Prostate gland (tissue), 2 donors: Measurements from ENCODE around the gene TMBIM1. TPM values are rescaled to one million over a fixed set of nuclear protein-coding genes. Genes with fewer than 3 reads are reported as not detected.

Source experiments
- DNase-seq: peaks from one replicate; pipeline ENCODE4 v3.0.0-alpha.2; 2019; ENCODE audit warnings: low spot score
- H3K27ac ChIP-seq, 2 donors: fragments of 200-600 bp; sonication (generic); 2 replicates each; pipeline ENCODE4 v1.5.1; 2017 to 2019
- H3K27me3 ChIP-seq: fragments of 200-600 bp; sonication (generic); replicated peaks from 2 replicates; pipeline ENCODE4 v1.5.1; 2019; ENCODE audit not compliant: insufficient read depth
- H3K36me3 ChIP-seq, 2 donors: fragments of 200-600 bp; sonication (generic); 1 replicate in 1 of 2; 2 replicates in 1 of 2; pipeline versions ENCODE4 v1.5.1 to v1.8.1; 2017 to 2019
- H3K4me1 ChIP-seq: fragments of 200-600 bp; sonication (generic); replicated peaks from 2 replicates; pipeline ENCODE4 v1.5.1; 2019
- H3K4me3 ChIP-seq, 2 donors: fragments of 200-600 bp; sonication (generic); 2 replicates each; pipeline ENCODE4 v1.5.1; 2017 to 2019
- H3K9me3 ChIP-seq: fragments of 200-600 bp; sonication (generic); 2 replicates; pipeline ENCODE4 v1.5.1; 2017
- CTCF ChIP-seq, 4 experiments: fragments of 200-600 bp in 2 of 4; fragments of 450-650 bp in 2 of 4; sonication (generic) in 2 of 4; IDR thresholded peaks; 1 replicate in 3 of 4; 2 replicates in 1 of 4; pipeline ENCODE4 v1.5.1; 2016 to 2019; ENCODE audit warnings: antibody characterized with exemption in 4 of 4, mild to moderate bottlenecking in 2 of 4, moderate library complexity in 2 of 4
- POLR2A ChIP-seq: fragments of 450-650 bp; IDR thresholded peaks from one replicate; pipeline ENCODE4 v1.6.1; 2016; ENCODE audit warnings: antibody characterized with exemption, mild to moderate bottlenecking
- POLR2AphosphoS5 ChIP-seq: sonication (generic); formaldehyde crosslinking; IDR thresholded peaks from one replicate; pipeline ENCODE4 v1.6.1; 2017; ENCODE audit warnings: antibody characterized with exemption
- WGBS: methylation state at CpG from one replicate; pipeline ENCODE4 v1.1.5; 2018; 5-methylcytosine and 5-hydroxymethylcytosine counted together
- intact Hi-C: fragments of 100-400 bp; cut with DNase I; formaldehyde crosslinking; loops from one replicate; pipeline ENCODE4 v1.14.2; 2022
- total RNA-seq, 2 donors: library from RNA; depleted of rRNA; stranded (reverse); fragments of >200 nt; gene quantifications; one replicate each; pipeline ENCODE4 v1.1.0, GENCODE V29; 2016

The TMBIM1 gene
- total RNA-seq, 2 donors from 2014 or later: 139 to 193 TPM

- intact Hi-C loops: no loop called here
- no peaks in the 10 kb centered on the region for H3K27me3 ChIP-seq
- no peaks in the 10 kb centered on the region for H3K4me1 ChIP-seq
- DNase-seq: no peak
- WGBS: 57% methylated on average over 1 of the region's 1 CpG
- no peak for TF ChIP-seq POLR2A
- no peak for TF ChIP-seq CTCF (IDR thresholded peaks at IDR 0.05)
- TF ChIP-seq POLR2AphosphoS5: no peak
- no peak overlapping the region for H3K27ac ChIP-seq
- no peak overlapping the region for H3K4me3 ChIP-seq
- no peaks in the 10 kb centered on the region for H3K9me3 ChIP-seq
- peaks cover 11 to 19% of the 10 kb centered on the region in 2 donors for H3K36me3 ChIP-seq
Observed at GRCh38 chr2:218244204-218244603, 48.1 kb downstream of the TMBIM1 start.

- DNase-seq: no peak
- Histone ChIP-seq H3K4me1 (no peaks in the 10 kb centered on the region), H3K4me3 (no peak overlapping the region), H3K36me3 (peaks cover 6 to 9% of the 10 kb centered on the region in 2 donors), H3K27me3 (no peaks in the 10 kb centered on the region), H3K27ac (no peak overlapping the region), H3K9me3 (no peaks in the 10 kb centered on the region)
- no peak for TF ChIP-seq POLR2AphosphoS5
- no peak for TF ChIP-seq POLR2A
- no peak for TF ChIP-seq CTCF (IDR thresholded peaks at IDR 0.05)
- intact Hi-C loops: no loop called here
- 82% methylated on average over 1 of the region's 1 CpG for WGBS
Observed at GRCh38 chr2:218238887-218239286, 53.4 kb downstream of the TMBIM1 start.

GRCh38 chr2:218236829-218237228 lies 55.5 kb downstream of the TMBIM1 start:
- 94% methylated on average over 4 of the region's 4 CpGs for WGBS

GRCh38 chr2:218235017-218235416 lies 57.3 kb downstream of the TMBIM1 start:
- Histone ChIP-seq H3K9me3 (no peaks in the 10 kb centered on the region), H3K36me3 (peaks cover under 1 to 6% of the 10 kb centered on the region in 2 donors), H3K4me1 (no peaks in the 10 kb centered on the region), H3K4me3 (no peak overlapping the region), H3K27me3 (no peaks in the 10 kb centered on the region), H3K27ac (no peak overlapping the region)
- no peak for DNase-seq
- WGBS: 94% methylated on average over 2 of the region's 2 CpGs
- TF ChIP-seq POLR2A (no peak), POLR2AphosphoS5 (no peak), CTCF (IDR thresholded peaks at IDR 0.05) (no peak)
- intact Hi-C loops: no loop called here

More at GRCh38 chr2:218236829-218237228, 55.5 kb downstream of the TMBIM1 start:
- H3K9me3 ChIP-seq: no peaks in the 10 kb centered on the region
- H3K4me3 ChIP-seq: no peak overlapping the region
- H3K27ac ChIP-seq: no peak overlapping the region
- no peaks in the 10 kb centered on the region for H3K27me3 ChIP-seq
- intact Hi-C loops: no loop called here
- no peak for DNase-seq
- TF ChIP-seq CTCF (IDR thresholded peaks at IDR 0.05) (no peak), POLR2A (no peak), POLR2AphosphoS5 (no peak)
- H3K4me1 ChIP-seq: no peaks in the 10 kb centered on the region
- peaks cover 6 to 9% of the 10 kb centered on the region in 2 donors for H3K36me3 ChIP-seq

- TF ChIP-seq CTCF (IDR thresholded peaks at IDR 0.05) (no peak), POLR2A (no peak), POLR2AphosphoS5 (no peak)
- no peak overlapping the region for H3K27ac ChIP-seq
- no peak overlapping the region for H3K4me3 ChIP-seq
- intact Hi-C loops: no loop called here
- no peaks in the 10 kb centered on the region for H3K9me3 ChIP-seq
- WGBS: 47% methylated on average over 3 of the region's 3 CpGs
- peaks cover 0 to 6% of the 10 kb centered on the region in 2 donors for H3K36me3 ChIP-seq
- no peak for DNase-seq
- H3K4me1 ChIP-seq: no peaks in the 10 kb centered on the region
- no peaks in the 10 kb centered on the region for H3K27me3 ChIP-seq
Observed at GRCh38 chr2:218234521-218234920, 57.8 kb downstream of the TMBIM1 start.
